Measurements from ENCODE around the gene TM4SF1. TPM values are rescaled to one million over a fixed set of nuclear protein-coding genes. Genes with fewer than 3 reads are reported as not detected.

The TM4SF1 gene
- total and polyA plus RNA-seq, 2 donors (not counting 1 experiment from before 2014, with no cell fraction given) = not detected

DNA sequence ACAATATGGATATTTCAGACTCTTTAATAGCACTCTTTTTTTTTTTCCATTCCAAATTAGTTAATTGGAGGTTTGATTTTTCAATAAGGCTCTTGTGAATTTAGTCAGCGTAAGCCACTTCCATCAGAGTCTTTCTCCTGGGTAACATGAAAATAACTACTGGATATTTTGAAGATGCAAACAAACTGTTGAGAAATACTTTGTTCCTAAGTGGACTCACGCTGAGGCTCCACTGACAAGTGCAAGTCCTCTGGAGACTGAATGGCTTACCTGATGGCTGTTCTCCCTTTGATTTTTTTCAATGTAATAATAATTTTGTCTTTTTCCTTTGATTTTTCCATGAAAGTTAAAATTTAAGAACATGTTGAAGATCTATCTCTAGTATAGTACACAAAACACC, 26.0 kb upstream of the TM4SF1 start:
- no peak for DNase-seq
- H3K4me2 ChIP-seq (replicated peaks; ENCODE audit: low read depth, low read length, poor library complexity, severe bottlenecking) = no peak overlapping the region
- no peak for ATAC-seq (ENCODE audit: low read depth)
- H4K20me1 ChIP-seq (ENCODE audit: control insufficient read depth, insufficient read depth, low read length, poor library complexity, severe bottlenecking) = no peaks in the 10 kb centered on the region
- no peak overlapping the region for H3K4me3 ChIP-seq (ENCODE audit: control extremely low read depth in 1 of 5, extremely low read depth in 1 of 5, insufficient read depth in 1 of 5, low read depth in 2 of 5, low read length in 4 of 5)
- no CpG with 5 or more reads among the region's 2 CpGs for WGBS (ENCODE audit: insufficient coverage)
- Mint-ChIP-seq H3K27ac (no peak overlapping the region), H3K9me3 (ENCODE audit: insufficient read depth) (no peaks in the 10 kb centered on the region), H3K4me3 (no peak overlapping the region), H3K27me3 (peaks cover 16% of the 10 kb centered on the region), H3K4me1 (no peaks in the 10 kb centered on the region)
- no peak overlapping the region for H3K9ac ChIP-seq (ENCODE audit: low read length)
- no peaks in the 10 kb centered on the region for H3K36me3 ChIP-seq (replicated peaks in 1 of 2; ENCODE audit: control extremely low read depth in 1 of 2, control insufficient read depth in 1 of 2, extremely low read depth in 1 of 2, insufficient read depth in 2 of 2, low read length in 1 of 2)
- no peaks in the 10 kb centered on the region for H3K79me2 ChIP-seq (ENCODE audit: control insufficient read depth, insufficient read depth, low read length)
- no peaks in the 10 kb centered on the region for H3K4me1 ChIP-seq (ENCODE audit: control insufficient read depth in 2 of 2, insufficient read depth in 2 of 2, low read length in 2 of 2)
- POLR2A ChIA-PET = no interaction called here
- peaks cover 0 to 4% (median 1%) of the 10 kb centered on the region in 4 experiments for H3K27me3 ChIP-seq (replicated peaks in 1 of 4; ENCODE audit: control extremely low read depth in 1 of 4, control insufficient read depth in 3 of 4, insufficient read depth in 4 of 4, low read length in 3 of 4)
- intact Hi-C loops (cut with micrococcal nuclease) = no loop called here
- TF ChIP-seq, protein P1, sequence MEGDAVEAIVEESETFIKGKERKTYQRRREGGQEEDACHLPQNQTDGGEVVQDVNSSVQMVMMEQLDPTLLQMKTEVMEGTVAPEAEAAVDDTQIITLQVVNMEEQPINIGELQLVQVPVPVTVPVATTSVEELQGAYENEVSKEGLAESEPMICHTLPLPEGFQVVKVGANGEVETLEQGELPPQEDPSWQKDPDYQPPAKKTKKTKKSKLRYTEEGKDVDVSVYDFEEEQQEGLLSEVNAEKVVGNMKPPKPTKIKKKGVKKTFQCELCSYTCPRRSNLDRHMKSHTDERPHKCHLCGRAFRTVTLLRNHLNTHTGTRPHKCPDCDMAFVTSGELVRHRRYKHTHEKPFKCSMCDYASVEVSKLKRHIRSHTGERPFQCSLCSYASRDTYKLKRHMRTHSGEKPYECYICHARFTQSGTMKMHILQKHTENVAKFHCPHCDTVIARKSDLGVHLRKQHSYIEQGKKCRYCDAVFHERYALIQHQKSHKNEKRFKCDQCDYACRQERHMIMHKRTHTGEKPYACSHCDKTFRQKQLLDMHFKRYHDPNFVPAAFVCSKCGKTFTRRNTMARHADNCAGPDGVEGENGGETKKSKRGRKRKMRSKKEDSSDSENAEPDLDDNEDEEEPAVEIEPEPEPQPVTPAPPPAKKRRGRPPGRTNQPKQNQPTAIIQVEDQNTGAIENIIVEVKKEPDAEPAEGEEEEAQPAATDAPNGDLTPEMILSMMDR (IDR thresholded peaks at IDR 0.05) = no peak
- no peak for TF ChIP-seq EZH2 (IDR thresholded peaks at IDR 0.05; ENCODE audit: borderline replicate concordance, insufficient read depth, low read depth, low read length, poor library complexity, severe bottlenecking)
- no peak overlapping the region for H3K27ac ChIP-seq (ENCODE audit: low read length in 2 of 2)
- peaks cover 0 to 3% (median 0%) of the 10 kb centered on the region in 3 donors for H3K9me3 ChIP-seq (ENCODE audit: control extremely low read depth in 1 of 3, control insufficient read depth in 2 of 3, insufficient read depth in 1 of 3, low read length in 2 of 3)
- CTCF ChIA-PET = no interaction called here
- no peak overlapping the region for H2AFZ ChIP-seq (ENCODE audit: insufficient read depth, low read depth, low read length, poor library complexity, severe bottlenecking)

DNA sequence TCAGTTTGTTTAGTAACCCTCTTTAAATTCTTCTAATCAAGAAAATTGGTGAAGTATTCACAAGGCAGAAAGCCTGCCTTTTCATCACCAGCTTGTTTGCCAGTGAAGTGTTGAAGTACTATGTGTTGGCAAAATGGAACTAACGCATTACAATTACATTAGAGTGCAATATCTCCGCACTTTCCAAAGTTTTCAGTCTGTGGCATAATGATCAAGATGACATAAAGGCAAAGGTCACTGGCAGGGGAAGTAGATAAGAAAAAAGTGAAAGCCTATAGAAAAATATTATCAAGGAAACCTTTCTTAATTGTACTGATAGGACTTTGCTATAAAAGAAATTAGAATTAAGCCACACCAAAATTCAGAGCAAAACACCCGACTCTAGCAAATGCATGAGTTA, 25.0 kb upstream of the TM4SF1 start:
- WGBS (ENCODE audit: insufficient coverage) = no CpG with 5 or more reads among the region's 3 CpGs
- H4K20me1 ChIP-seq (ENCODE audit: control insufficient read depth, insufficient read depth, low read length, poor library complexity, severe bottlenecking) = no peaks in the 10 kb centered on the region
- ATAC-seq (ENCODE audit: low read depth) (no peak), DNase-seq (no peak)
- H2AFZ ChIP-seq (ENCODE audit: insufficient read depth, low read depth, low read length, poor library complexity, severe bottlenecking) = no peak overlapping the region
- peaks cover 0 to 3% (median 0%) of the 10 kb centered on the region in 3 donors for H3K9me3 ChIP-seq (ENCODE audit: control extremely low read depth in 1 of 3, control insufficient read depth in 2 of 3, insufficient read depth in 1 of 3, low read length in 2 of 3)
- peaks cover 0 to 4% (median 0%) of the 10 kb centered on the region in 4 experiments for H3K27me3 ChIP-seq (replicated peaks in 1 of 4; ENCODE audit: control extremely low read depth in 1 of 4, control insufficient read depth in 3 of 4, insufficient read depth in 4 of 4, low read length in 3 of 4)
- H3K4me3 ChIP-seq (ENCODE audit: control extremely low read depth in 1 of 5, extremely low read depth in 1 of 5, insufficient read depth in 1 of 5, low read depth in 2 of 5, low read length in 4 of 5) = no peak overlapping the region
- no peaks in the 10 kb centered on the region for H3K9me3 Mint-ChIP-seq (ENCODE audit: insufficient read depth)
- ChIA-PET POLR2A (no interaction called here), CTCF (no interaction called here)
- no peak overlapping the region for H3K27ac Mint-ChIP-seq
- no peaks in the 10 kb centered on the region for H3K79me2 ChIP-seq (ENCODE audit: control insufficient read depth, insufficient read depth, low read length)
- TF ChIP-seq, protein P1 (IDR thresholded peaks at IDR 0.05) = no peak
- no peak for TF ChIP-seq EZH2 (IDR thresholded peaks at IDR 0.05; ENCODE audit: borderline replicate concordance, insufficient read depth, low read depth, low read length, poor library complexity, severe bottlenecking)
- H3K4me3 Mint-ChIP-seq = no peak overlapping the region
- no peak overlapping the region for H3K27ac ChIP-seq (ENCODE audit: low read length in 2 of 2)
- peaks cover 16% of the 10 kb centered on the region for H3K27me3 Mint-ChIP-seq
- H3K9ac ChIP-seq (ENCODE audit: low read length) = no peak overlapping the region
- no peak overlapping the region for H3K4me2 ChIP-seq (replicated peaks; ENCODE audit: low read depth, low read length, poor library complexity, severe bottlenecking)
- no peaks in the 10 kb centered on the region for H3K4me1 Mint-ChIP-seq
- H3K4me1 ChIP-seq (ENCODE audit: control insufficient read depth in 2 of 2, insufficient read depth in 2 of 2, low read length in 2 of 2) = no peaks in the 10 kb centered on the region
- intact Hi-C loops (cut with micrococcal nuclease) = no loop called here
- no peaks in the 10 kb centered on the region for H3K36me3 ChIP-seq (replicated peaks in 1 of 2; ENCODE audit: control extremely low read depth in 1 of 2, control insufficient read depth in 1 of 2, extremely low read depth in 1 of 2, insufficient read depth in 2 of 2, low read length in 1 of 2)

All from B cell (primary cell).